Myocyte (in vitro differentiated cells): ENCODE measurements around the gene CHP2. TPM values are rescaled to one million over a fixed set of nuclear protein-coding genes. Genes with fewer than 3 reads are reported as not detected.
"Not testable (repeated sequence)": the region's sequence is repeated elsewhere in the genome, so short reads cannot be mapped to it uniquely, and the experiment has no call there.

Source experiments
- DNase-seq: peaks from one replicate; pipeline ENCODE4 v3.0.0-alpha.2; 2012; ENCODE audit warnings: low read depth
- total RNA-seq: library from RNA; depleted of rRNA; stranded (reverse); fragments of >200 nt; gene quantifications from 2 replicates; pipeline ENCODE4 v1.2.3, GENCODE V29; 2014

Gene CHP2
- total RNA-seq, 1 donor from 2014 or later, result not detected

DNA sequence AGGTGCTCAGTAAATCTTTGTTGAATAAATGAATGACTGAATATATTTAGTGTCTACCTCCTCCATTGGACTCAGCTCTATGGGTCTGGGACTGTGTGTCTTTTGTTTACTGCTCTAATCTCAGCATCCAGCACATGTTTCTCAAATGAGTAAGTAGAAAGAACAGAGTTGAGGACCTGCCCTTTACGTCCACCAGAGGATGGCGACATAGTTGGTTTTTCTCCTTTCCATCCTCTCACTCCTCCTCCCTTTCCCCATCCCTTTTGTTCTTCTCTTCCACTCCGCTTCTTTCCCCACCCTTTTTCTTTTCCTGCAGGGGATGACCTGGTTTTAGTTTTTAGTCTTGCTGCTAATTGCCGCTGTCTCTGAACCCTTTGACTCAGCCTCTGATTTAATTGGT lies 12.1 kb upstream of the CHP2 start:
- no peak for DNase-seq

GRCh38 chr16:23745263-23745662 lies 9.6 kb upstream of the CHP2 start:
- DNase-seq, result no peak

GRCh38 chr16:23748630-23749029 lies 6.2 kb upstream of the CHP2 start:
- DNase-seq, result no peak

DNA sequence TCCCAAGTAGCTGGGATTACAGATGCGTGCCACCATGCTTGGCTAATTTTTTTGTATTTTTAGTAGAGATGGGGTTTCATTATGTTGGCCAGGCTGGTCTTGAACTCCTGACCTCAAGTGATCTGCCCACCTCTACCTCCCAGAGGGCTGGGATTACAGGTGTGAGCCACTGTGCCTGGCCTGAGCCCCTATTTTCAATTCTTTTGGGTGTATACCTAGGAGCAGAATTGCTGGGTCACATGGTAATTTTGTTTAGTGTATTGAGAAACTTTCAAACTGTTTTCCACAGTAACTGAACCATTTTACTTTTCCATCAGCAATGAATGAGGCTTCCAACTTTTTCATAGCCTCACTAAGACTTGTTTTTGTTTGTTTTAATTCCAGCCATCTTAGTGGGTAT lies 3.8 kb upstream of the CHP2 start:
- DNase-seq, result not testable (repeated sequence)

DNA sequence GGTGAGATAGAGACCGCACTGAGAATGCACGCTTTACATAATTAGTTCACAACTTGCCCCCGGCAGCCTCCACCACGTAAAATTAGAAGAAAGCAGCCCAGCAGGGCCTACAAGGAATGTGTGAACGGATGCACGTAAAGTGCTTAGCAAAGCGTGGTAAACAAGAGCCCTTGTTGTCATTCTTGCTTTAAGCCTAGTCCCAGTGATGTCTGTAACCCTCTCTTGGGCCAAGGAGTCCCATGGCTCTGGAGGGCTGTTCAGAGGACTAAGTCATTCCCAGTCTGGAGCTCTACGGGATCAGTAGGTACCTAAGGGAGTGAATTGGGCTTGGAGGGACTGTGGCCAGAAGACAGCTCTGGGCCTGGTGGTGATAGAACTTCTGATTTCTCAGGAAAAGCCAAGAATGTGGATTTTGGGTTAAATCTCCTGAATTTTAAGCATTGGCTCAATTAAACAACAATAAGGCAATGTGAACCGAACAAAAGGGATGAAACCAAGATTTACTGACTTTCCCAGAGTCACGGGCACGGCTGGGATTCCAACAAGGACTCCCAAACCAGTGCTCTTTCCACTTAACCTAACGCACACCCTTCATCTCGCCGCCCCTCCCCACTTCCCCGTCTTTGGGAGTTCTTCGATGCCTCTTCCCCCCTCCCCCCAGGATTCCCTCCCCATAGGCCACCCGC lies 775 bp upstream of the CHP2 start:
- no peak for DNase-seq

- no peak for DNase-seq
Observed at GRCh38 chr16:23755484-23755809, 621 bp downstream of the CHP2 start.

- no peak for DNase-seq
Observed at GRCh38 chr16:23757116-23757515, 2.3 kb downstream of the CHP2 start.

DNA sequence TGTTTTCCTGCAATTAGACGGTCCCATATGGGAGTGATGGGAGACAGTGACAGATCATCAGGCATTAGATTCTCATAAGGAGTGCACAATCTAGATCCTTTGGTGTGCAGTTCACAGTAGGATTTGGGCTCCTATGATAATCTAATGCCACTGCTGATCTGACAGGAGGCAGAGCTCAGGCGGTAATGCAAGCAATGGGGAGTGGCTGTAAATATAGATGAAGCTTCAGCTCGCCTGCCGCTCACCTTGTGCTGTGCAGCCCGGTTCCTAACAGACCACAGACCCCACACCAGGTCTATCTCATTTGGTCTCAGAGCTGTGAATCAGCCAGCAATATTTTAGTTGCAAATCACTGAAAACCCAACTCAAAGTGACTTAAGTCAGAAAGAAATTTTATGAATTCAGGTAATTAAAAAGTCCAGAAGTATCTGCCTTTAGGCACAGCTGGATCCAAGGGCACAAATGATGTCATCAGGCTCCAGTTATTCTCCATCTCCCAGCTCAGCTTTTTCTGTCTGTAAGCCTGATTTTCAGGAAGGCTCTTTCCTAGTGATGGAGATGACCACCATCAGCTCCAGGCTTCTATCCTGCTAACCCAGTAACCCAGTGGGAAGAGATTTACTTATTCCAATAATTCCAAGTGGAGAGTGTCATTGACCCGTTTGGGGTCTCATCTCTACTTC lies 3.3 kb downstream of the CHP2 start:
- no peak for DNase-seq

DNA sequence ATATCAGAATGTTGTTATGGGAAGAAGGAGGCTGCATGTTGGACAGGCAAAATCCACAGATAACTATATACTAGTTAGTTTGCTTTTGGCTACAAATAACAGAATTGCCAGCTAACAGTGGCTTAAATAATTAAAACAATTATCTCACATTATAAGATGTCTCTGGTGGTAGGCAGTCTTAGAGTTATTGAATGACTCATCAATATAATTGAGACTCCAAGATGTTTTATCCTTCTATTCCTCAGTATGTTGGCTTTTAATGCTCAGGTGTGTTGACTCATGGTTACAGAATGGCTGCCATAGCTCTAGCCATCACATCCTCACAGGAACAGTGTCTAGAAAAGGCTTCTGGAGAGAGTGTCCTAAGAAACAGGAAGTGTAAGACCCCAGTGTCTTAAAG lies 11.1 kb downstream of the CHP2 start:
- no peak for DNase-seq

- no peak for DNase-seq
Observed at GRCh38 chr16:23768581-23768980, 13.8 kb downstream of the CHP2 start.

- DNase-seq, result peak; percentile 23
Observed at GRCh38 chr16:23771027-23771426, 16.2 kb downstream of the CHP2 start.

DNA sequence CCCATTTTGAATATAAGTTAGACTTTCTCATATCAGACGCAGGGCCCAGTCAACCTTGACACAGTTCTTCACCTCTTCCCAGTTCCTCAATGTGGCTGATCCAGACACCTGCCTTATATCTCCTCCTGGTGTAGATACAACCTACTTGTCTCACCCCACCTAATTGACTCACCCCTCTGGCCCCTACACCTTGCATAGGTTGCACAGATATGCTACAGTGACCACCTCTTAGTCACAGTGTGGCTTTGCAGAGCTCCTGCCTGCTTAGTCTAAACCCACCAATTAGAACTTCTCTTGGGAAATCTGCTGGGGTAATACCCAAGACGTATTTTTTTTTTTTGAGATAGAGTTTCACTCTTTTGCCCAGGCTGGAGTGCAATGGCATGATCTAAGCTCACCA lies 16.8 kb downstream of the CHP2 start:
- no peak for DNase-seq

GRCh38 chr16:23773339-23773738 lies 18.5 kb downstream of the CHP2 start:
- DNase-seq, result no peak

DNA sequence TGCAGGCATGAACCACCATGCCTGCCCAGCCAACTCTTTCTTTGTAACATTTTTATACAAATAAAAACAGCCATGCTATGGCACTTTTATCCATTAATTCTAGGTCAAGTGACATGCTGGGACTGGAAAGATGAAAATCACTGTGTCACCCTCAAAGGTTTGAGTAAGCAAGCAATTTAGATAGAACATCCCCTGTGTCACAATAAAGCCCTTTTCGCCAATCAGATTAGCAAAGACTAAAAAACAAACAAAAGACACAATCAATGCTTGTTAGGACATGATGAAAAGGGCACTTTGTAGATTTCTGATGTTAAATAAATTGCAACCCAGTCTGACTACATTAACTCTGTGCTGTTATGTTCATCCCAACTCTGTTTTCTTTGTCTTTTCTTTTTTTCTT lies 26.4 kb downstream of the CHP2 start:
- DNase-seq, result no peak

GRCh38 chr16:23784811-23785447 lies 30.1 kb downstream of the CHP2 start:
- no peak for DNase-seq

DNA sequence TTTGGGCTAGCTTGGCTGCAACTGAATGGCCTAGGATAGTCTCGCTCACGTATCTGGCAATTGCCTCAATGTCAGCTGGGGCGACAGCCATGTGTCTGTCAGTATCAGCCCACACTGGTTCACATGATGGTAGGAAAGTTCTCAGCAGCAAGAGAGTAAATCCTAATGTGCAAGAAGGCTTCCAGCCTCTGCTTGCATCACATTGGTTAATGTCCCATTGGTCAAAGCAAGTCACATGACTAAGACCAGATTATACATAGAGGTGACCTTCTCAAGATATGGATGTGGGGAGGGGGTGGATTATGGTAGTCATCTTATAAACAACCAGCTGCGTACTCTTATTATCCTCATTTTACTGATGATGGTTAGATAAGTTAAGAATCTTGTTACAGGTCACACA lies 31.0 kb downstream of the CHP2 start:
- no peak for DNase-seq

DNA sequence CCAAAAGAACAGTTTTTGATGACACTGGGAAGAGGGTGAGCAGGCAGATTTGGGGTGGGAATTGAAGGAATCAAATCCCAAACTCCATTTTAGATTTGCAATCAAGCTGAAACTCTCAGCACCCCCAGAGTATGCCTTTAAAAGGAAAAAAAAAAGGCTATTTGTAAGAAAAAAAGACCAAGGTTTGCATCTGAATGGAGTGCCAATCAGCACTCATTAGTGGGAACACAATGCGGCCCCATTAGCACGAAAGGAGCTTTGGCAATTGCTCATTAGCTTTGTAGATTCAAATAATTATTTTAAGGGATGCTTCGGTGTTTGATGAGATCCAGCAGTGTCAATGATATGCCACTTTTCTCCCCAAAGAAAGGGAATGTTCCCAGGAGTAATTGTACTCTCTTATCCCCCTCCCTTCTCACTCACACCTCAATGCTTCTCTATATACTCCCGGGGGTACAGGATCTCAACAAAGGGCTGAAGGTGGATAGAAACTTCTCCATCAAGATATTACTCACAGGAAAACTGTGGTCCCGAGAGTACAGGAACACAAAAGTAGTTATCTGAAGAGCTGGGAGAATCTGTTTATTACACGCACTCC lies 32.2 kb downstream of the CHP2 start:
- no peak for DNase-seq

- no peak for DNase-seq
Observed at GRCh38 chr16:23788685-23789084, 33.9 kb downstream of the CHP2 start.

DNA sequence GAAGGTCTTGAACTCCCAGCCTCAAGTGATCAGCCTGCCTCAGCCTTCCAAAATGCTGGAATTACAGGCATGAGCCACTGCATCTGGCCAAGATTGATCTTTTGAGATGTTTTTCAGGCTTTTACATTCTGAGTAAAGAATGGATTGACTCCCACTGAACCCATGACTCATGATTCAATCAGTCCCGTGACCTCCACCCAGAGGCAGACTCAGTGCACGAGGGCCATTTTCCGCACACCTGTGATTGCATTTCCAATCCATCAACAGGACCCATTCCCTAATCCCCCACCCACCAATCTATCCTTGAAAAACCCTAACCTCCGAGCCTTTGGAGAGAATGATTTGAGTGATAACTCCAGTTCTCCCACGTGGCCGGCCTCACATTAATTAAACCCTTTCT lies 40.6 kb downstream of the CHP2 start:
- no peak for DNase-seq

DNA sequence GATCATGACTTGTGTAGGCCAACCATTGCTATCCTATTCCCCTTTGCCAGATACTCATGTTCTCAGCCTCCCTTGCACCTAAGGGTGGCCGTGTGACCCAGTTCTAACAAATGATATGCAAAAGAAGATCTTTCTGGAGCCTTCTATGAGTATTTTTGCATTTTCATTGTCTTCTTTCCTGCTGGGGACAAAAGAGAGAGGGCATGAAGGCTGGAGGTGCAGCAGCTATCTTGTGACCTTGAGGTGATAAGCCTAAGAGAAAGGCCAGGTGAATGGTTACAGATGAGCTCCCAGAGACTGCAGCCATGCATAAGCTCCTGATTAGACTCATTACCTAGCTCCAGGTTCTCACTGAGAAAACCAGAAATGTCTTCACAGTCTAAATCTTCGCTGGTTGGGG lies 42.1 kb downstream of the CHP2 start:
- no peak for DNase-seq

- DNase-seq, result peak; percentile 64
Observed at GRCh38 chr16:23801378-23801777, 46.6 kb downstream of the CHP2 start.

DNA sequence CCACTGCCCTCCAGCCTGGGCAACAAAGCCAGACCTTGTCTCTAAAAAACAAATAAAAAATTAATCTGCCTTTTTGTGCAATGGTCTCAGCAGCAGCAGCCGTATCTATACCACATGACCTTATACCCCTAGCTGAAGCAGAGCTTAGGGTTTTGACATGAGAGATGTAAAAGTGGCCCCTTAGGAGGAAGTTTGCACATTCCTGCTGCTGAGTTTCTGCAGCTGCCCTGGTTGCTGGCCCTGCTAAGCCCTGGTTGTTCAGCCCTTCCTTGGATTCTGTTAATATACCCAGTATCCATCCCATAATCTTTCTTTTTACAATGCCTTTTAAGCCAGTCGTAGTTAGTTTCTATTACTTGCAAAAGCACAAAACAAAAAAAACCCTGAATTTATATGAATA lies 48.0 kb downstream of the CHP2 start:
- DNase-seq, result no peak
